T-helper 1 cell (primary cell): ENCODE results near the gene TRPV4.

Experiments used
- DNase-seq, 5 donors: peaks; one replicate each; pipeline ENCODE4 v3.0.0-alpha.2; 2012 to 2020

Gene TRPV4

GRCh38 chr12:109775172-109775881, 57.9 kb downstream of the TRPV4 start:
- DNase-seq = peak; percentile 38 to 71 (median 56)

- DNase-seq = no peak
Measured at GRCh38 chr12:109773384-109774011, 59.7 kb downstream of the TRPV4 start.

- DNase-seq = no peak
Measured at GRCh38 chr12:109772622-109773321, 60.4 kb downstream of the TRPV4 start.

- DNase-seq = no peak
Measured at GRCh38 chr12:109771746-109772621, 61.2 kb downstream of the TRPV4 start.

- no peak for DNase-seq
Measured at GRCh38 chr12:109770861-109771670, 62.1 kb downstream of the TRPV4 start.

- no peak for DNase-seq
Measured at GRCh38 chr12:109770104-109770860, 62.9 kb downstream of the TRPV4 start.

DNA sequence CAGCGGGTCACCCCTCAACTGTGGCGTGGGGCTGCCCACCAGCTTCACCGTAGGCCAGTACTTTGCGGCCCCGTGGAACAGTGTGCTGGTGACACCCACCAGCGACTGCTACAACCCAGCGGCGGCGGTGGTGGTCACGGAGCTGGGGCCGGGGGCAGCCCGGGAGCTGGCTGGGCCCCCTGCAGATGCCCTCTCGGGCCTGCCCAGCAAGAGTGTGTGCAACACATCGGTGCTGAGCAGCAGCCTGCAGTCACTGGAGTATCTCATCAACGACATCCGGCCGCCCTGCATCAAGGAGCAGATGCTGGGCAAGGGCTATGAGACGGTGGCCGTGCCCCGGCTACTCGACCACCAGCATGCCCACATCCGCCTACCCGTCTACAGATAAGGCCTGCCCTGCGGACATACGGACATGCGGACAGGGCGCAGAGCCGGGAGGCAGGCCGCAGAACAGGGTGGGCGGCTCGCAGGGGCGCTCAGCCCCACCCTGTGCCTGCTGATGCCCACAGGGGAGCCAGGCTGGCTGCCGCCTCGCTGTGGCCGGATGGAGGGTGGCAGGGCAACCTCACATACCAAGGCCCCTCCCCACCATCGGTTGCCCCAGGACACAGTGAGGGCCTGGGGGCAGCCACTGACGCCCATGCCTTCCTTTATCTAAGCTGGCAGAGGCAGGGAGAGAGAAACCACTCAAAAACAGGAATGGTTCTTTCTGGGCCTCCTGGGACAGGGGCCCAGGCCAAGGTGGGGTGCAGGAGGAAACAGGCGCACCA, 64.1 kb downstream of the TRPV4 start:
- DNase-seq = no peak

DNA sequence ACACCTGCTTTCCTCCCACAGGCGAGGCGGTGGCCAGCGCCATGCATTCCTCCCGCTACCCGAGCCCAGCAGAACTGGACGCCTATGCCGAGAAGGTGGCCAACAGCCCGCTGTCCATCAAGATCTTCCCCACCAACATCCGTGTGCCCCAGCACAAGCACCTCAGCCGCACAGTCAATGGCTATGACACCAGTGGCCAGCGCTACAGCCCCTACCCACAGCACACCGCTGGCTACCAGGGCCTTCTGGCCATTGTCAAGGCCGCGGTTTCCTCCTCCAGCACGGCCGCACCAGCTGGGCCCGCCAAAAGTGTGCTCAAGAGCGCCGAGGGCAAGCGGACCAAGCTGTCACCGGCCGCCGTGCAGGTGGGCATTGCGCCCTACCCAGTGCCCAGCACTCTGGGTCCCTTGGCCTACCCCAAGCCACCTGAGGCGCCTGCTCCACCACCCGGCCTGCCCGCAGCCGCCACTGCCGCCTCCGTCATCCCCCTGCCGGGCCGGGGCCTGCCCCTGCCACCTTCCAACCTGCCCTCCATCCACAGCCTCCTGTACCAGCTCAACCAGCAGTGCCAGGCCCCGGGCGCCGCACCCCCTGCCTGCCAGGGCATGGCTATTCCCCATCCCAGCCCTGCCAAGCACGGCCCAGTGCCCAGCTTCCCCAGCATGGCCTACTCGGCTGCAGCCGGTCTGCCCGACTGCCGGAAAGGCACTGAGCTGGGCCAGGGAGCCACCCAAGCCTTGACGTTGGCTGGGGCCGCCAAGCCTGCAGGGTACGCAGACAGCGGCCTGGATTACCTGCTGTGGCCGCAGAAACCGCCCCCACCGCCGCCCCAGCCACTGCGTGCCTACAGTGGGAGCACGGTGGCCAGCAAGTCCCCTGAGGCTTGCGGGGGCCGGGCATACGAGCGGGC, 65.0 kb downstream of the TRPV4 start:
- no peak for DNase-seq

DNA sequence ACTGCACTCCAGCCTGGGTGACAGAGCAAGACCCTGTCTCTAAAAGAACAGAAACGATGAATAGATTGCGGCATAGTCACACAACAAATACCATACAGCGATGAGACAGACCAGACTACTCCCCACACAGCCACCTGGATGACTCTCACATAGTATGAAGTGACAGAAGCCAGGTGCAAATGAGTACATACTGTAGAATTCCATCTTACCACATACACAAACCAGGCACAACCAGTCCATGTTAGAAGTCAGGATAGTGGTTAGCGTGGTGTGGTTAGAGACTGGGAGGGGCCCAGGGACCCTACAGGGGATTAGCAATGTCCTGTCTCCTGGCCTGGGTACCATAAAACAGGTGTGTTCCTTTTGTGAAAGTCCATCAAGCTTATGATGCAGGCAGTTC, 65.7 kb downstream of the TRPV4 start:
- DNase-seq = no peak

- DNase-seq = no peak
Measured at GRCh38 chr12:109766251-109766778, 66.9 kb downstream of the TRPV4 start.

GRCh38 chr12:109765446-109765810, 67.8 kb downstream of the TRPV4 start:
- no peak for DNase-seq

- DNase-seq = no peak
Measured at GRCh38 chr12:109764776-109765445, 68.3 kb downstream of the TRPV4 start.

GRCh38 chr12:109764123-109764522, 69.1 kb downstream of the TRPV4 start:
- DNase-seq = no peak

DNA sequence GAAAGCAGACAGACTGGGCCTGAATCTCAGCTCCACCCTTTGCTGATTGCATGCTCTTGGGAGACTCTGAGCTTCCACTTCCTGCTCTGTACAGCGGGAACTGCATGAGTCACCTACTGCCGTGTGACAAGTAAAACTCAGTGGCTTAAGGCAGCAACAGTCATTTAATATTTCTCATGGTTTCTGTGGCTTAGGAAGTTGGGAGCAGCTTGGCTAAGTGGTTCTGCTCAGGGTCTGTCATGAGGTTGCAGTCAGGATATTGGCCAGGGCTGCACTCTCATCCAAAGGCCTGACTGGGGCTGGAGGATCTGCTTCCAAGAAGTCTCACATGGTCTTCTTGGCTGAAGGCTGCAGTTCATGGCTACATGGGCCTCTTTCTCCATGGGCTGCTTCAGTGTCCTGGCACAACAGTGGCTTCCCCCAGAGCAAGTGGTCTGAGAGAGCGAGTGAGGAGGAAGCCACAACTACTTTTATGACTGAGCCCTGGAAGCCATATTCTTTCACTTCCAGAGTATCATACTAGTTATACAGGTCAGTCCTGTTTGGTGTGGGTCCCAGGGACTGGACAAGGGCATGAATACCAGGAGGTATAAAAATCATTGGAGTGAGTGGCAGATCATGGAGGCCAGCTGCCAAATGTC, 69.9 kb downstream of the TRPV4 start:
- DNase-seq = peak in 1 of 5 donors; percentile 73

- DNase-seq = no peak
Measured at GRCh38 chr12:109762673-109763191, 70.5 kb downstream of the TRPV4 start.

DNA sequence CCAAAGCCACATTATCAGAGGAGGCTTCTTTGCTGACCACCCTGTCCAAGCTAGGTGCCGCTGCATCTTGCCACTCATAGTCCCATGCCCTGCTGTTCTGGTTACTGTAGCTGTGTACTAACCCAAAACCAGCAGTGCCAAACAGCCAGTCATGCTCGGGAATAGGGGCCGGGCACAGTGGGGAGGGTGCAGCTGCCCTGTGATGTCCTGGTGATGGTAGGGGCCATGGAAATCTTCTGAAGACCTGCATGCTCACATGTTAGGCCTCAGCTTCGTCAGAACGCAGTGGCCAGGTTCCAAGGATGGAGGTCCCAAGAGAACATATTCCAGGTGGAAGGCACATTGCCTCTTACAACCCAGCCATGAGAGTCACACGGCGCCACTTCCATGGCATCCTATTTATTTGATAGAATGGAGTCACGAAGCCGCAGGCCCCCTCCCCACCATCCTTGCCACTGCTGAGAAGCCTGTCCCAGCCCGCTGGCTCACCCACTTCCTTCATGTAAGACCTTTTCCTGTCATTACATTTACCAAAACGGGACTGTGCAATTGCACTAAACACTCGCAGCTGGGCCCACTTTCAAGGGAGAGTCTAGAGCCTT, 71.0 kb downstream of the TRPV4 start:
- no peak for DNase-seq
